Breast epithelium (tissue), 3 donors: ENCODE measurements around the gene TNS3.

Source experiments
- POLR2A ChIP-seq: fragments of 450-650 bp; IDR thresholded peaks from one replicate; pipeline ENCODE4 v1.6.1; 2016; ENCODE audit warnings: antibody characterized with exemption, mild to moderate bottlenecking, moderate library complexity
- TF ChIP-seq, protein P1 (sequence below), 3 donors: fragments of 450-650 bp; IDR thresholded peaks; one replicate each; pipeline ENCODE4 v1.5.1; 2016 to 2017; ENCODE audit warnings: antibody characterized with exemption in 3 of 3, mild to moderate bottlenecking in 3 of 3, moderate library complexity in 3 of 3

DNA sequence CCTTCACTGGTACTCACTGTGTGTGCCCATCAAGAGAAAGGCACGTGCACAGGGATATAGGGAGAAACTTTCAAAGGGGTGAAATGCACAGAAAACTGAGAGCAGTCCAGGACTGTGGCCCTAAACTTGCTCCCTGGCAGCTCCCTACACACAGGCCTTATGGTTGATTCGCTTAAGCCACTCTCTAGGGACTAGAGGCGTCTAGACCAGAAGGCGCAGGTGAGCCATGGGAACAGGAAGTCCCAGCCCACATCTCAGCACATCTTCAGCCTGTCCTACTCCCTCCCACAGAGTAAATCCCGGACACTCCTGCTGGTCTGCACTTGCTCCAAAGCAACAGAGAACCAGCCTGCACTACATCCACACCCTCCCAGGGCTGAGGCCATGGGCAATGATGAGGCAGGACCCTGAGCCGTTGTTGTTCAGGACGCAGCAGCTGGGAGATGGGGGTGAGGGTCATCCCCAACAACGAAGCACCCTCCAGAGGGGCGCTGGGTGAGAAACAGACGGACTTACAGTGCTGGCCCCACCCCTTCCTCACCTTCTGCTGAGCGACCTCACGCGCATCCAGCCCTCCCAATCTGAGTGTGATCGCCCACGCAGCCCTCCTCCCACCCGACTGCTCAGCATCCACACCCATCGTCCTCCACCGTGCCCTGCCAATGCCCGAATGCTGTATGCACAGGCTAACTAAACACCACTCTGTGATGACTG, 109.3 kb downstream of the TNS3 start:
- no peak for TF ChIP-seq POLR2A
- TF ChIP-seq, protein P1, sequence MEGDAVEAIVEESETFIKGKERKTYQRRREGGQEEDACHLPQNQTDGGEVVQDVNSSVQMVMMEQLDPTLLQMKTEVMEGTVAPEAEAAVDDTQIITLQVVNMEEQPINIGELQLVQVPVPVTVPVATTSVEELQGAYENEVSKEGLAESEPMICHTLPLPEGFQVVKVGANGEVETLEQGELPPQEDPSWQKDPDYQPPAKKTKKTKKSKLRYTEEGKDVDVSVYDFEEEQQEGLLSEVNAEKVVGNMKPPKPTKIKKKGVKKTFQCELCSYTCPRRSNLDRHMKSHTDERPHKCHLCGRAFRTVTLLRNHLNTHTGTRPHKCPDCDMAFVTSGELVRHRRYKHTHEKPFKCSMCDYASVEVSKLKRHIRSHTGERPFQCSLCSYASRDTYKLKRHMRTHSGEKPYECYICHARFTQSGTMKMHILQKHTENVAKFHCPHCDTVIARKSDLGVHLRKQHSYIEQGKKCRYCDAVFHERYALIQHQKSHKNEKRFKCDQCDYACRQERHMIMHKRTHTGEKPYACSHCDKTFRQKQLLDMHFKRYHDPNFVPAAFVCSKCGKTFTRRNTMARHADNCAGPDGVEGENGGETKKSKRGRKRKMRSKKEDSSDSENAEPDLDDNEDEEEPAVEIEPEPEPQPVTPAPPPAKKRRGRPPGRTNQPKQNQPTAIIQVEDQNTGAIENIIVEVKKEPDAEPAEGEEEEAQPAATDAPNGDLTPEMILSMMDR (IDR thresholded peaks at IDR 0.05), result no peak
